ENCODE measurements around the gene PRADC1.

PRADC1 gene

GRCh38 chr2:73258186-73258912, 25.3 kb upstream of the PRADC1 start:
- no peak for DNase-seq

GRCh38 chr2:73257425-73258125, 24.5 kb upstream of the PRADC1 start:
- DNase-seq, result no peak

GRCh38 chr2:73257021-73257420, 24.0 kb upstream of the PRADC1 start:
- DNase-seq, result no peak

- DNase-seq, result no peak
Measured at GRCh38 chr2:73256618-73256922, 23.5 kb upstream of the PRADC1 start.

- no peak for DNase-seq
Measured at GRCh38 chr2:73255907-73256617, 23.0 kb upstream of the PRADC1 start.

GRCh38 chr2:73255007-73255644, 22.1 kb upstream of the PRADC1 start:
- DNase-seq, result no peak

- no peak for DNase-seq
Measured at GRCh38 chr2:73254343-73255006, 21.4 kb upstream of the PRADC1 start.

GRCh38 chr2:73253901-73254300, 20.9 kb upstream of the PRADC1 start:
- DNase-seq, result no peak

GRCh38 chr2:73253400-73253799, 20.4 kb upstream of the PRADC1 start:
- no peak for DNase-seq

- no peak for DNase-seq
Measured at GRCh38 chr2:73252238-73253027, 19.4 kb upstream of the PRADC1 start.

GRCh38 chr2:73250872-73251846, 18.1 kb upstream of the PRADC1 start:
- no peak for DNase-seq

GRCh38 chr2:73249636-73250035, 16.6 kb upstream of the PRADC1 start:
- no peak for DNase-seq

- no peak for DNase-seq
Measured at GRCh38 chr2:73246850-73247249, 13.8 kb upstream of the PRADC1 start.

GRCh38 chr2:73244580-73244979, 11.5 kb upstream of the PRADC1 start:
- DNase-seq, result no peak

GRCh38 chr2:73243884-73244570, 11.0 kb upstream of the PRADC1 start:
- DNase-seq, result no peak

- no peak for DNase-seq
Measured at GRCh38 chr2:73239776-73240175, 6.7 kb upstream of the PRADC1 start.

GRCh38 chr2:73238976-73239375, 5.9 kb upstream of the PRADC1 start:
- DNase-seq, result no peak

- no peak for DNase-seq
Measured at GRCh38 chr2:73238149-73238548, 5.1 kb upstream of the PRADC1 start.

- no peak for DNase-seq
Measured at GRCh38 chr2:73237168-73237567, 4.1 kb upstream of the PRADC1 start.

- DNase-seq, result no peak
Measured at GRCh38 chr2:73235315-73236028, 2.4 kb upstream of the PRADC1 start.
